SH-SY5Y (cell line): Measurements from ENCODE around the gene IFIT1.

ENCODE experiments used
- GATA2 ChIP-seq: IDR thresholded peaks from 2 replicates; pipeline ENCODE4 v1.6.1; 2011; ENCODE audit warnings: mild to moderate bottlenecking, low read depth, low read length
- GATA3 ChIP-seq: IDR thresholded peaks from 2 replicates; pipeline ENCODE4 v1.6.1; 2011; ENCODE audit warnings: low read depth, mild to moderate bottlenecking, low read length, moderate library complexity

IFIT1 gene

DNA sequence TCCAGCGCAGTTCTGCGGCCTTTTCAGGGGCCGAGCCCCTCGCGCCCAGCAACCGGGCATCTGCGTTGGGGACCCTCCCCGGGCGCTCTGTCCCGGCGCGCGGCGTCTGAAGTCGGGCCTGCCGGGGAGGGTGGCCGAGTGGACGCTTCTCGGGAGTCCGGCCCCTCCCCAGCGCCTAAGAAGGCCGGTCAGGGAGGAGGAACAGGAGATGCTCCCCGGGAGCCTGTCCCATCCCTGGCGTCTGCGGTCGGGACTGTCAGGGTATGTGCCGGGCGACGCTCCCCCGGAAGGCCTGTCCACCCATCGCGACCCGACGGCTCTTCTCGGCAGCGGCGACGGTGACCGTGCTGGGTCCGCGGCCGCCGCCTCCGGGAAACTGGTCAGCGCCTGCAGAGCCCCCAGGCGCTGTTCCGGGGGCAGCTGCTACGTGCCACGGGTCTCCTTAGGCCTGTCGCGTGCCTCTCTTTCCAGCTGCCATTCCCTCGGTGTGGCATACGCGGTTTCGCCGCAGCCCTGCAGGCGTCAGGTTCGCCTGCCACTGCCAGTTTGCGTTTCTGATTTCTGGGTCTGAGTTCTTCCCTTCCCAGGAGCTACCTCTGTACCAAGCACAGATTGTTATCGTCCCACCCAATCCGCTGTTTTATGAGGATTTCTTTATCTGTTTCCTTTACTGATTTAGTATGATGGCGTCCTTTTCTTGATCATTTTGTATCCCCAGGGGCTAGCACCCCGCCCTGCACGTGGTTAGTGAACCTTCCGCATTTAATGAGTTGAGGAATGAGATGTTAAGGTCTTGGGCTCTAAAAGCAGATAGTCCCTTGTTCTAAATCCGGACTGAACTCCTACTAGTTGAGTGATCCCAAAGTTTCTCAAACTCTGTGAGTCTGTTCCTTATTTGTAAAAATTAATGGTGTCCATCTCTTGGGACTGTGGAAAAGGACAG, 22.7 kb downstream of the IFIT1 start:
- TF ChIP-seq GATA3 (no peak), GATA2 (peak; percentile 71; the same call in 1 of the 2 replicates)

DNA sequence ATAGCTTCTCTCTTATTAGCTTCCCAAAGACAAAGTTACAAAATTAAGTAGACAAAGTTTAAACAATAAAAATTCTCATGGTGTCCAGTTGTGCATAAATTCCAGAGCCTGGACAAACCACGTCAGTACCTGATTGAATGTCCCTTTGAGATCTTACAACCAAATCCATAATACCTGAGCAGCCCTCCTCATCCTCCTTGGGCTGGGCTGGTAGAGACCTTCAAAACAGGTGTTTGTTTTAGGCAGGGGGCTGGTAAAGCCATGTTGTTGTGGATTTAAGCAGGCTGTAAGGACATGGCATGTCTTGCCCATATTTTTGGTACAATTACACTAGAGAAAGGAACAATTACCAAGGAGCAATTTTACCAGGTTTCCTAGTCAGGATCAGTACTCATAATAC, 24.0 kb downstream of the IFIT1 start:
- TF ChIP-seq GATA3, result no peak
- TF ChIP-seq GATA2, result no peak

DNA sequence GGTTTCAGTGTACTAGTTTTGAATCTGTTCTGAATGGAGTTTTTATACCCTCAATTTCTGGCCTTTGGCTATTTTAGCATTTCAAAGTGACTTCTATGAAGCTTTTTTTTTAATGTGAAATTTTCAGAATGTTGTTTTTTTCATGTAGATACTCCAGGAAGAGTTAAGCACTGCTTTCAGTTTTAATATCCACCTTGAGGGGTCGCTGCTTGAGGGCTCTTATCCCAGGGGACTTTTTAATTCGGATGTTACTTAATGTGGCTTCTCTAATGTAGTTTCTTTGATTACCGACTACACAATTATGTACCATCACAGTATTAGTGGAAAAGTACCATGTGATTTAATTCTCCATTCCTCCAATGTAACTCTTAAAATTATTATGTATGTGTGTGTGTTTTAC, 27.1 kb downstream of the IFIT1 start:
- TF ChIP-seq GATA3 (no peak), GATA2 (no peak)

DNA sequence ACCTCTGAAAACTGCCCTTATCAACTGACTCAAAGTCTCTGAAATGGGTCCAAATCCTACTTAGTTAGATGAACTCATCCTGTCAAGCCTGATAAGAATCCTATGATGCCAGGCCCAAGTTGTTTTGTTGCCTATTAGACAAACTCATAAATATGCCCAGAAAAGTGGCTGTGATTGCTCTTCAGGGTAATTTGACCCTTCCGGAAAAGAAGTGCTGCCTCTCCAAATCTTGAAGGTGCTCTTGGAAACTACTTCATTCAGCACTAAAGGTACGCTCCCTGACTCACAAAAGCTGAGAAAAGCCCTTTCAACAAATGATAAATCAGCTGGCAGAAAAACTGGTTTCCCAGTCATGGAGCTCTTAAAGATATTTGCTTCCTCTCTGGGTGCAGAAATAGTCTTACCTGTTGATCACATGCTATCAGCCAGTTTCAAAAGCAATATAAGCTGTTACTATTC, 28.6 kb downstream of the IFIT1 start:
- no peak for TF ChIP-seq GATA3
- TF ChIP-seq GATA2, result no peak

DNA sequence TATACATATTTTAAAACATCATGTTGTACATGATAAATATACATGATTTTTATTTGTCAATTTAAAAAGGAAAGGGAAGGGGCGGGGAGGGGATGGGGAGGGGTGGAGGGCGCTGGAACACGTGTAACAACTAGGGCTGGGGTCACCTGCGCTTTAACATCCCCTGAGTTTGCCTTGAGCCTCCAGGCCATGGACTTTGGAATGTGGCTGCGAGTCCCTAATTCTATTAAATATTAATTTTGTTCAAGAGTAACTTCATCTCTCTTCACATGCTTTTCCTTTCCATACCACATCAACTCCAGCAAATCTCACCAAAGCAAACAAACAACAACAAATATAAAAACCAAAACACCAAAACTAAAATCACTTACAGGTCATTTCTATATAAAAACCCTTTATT, 32.6 kb downstream of the IFIT1 start:
- no peak for TF ChIP-seq GATA3
- TF ChIP-seq GATA2, result no peak

DNA sequence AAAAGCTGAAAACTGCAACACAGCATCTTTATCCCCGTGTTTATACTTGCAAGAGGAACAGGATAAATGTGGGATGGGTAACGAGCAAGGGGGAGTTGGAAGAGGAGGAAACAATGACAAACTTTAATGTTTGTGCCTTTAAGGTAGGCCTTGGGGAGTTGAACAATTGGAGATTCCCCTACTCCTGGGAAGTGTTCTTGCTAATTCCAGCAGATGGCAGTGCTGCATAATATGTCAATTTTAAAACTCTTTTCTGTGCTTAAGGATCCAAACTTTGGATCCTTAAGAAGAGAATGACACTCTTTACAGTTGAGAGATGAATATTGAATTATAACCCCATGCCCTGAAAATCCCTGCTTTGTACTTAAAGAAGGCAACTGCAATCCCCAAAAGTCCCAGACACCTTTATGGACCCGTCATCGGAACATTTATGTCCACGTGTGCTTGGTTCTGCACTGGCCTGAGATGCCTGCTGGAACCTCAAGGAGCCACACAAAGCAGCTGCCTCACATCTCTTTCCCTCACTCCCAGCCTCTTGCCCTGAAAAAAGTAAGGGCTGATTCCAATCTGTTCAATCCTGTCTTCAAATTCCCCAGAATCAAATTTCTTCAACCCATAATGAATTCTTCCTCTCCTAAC, 33.9 kb downstream of the IFIT1 start:
- TF ChIP-seq GATA2, result no peak
- no peak for TF ChIP-seq GATA3

DNA sequence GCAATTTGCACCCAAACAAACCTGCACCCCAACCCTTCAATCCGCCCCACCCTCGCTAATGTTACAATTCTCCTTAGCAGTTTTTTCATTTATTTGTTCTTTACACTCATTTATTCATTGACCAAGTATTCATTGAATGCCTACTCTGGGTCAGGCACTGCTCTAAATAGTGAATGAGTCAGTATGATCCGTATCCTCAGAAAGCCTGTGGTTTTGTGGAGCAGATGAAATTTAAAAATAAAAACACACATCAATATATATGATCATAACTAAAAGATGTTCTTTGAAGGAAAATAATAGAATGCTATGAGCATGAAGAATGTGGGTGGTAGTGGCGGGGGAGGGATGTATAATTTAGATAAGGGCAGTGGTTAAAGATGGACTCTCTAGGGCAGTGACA, 35.2 kb downstream of the IFIT1 start:
- TF ChIP-seq GATA3, result no peak
- no peak for TF ChIP-seq GATA2

DNA sequence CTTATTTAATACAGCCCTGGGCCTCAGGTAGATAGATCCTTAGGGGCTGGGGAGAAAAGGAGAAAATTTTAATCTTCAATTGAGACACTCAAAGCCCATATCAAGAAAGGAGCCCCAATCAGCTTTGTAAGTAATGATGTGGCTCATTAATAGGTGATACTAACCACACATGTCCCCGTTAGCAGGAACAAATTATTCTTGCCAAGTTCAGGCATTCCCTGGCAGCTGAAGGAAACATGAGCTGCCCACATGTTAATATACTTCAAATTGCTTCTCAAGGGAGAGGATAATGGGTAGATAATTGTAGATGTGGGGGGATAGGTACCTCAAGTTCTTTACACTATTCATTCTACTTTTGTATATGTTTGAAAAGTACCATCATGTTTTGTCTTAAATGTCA, 36.5 kb downstream of the IFIT1 start:
- TF ChIP-seq GATA2 (no peak), GATA3 (no peak)

DNA sequence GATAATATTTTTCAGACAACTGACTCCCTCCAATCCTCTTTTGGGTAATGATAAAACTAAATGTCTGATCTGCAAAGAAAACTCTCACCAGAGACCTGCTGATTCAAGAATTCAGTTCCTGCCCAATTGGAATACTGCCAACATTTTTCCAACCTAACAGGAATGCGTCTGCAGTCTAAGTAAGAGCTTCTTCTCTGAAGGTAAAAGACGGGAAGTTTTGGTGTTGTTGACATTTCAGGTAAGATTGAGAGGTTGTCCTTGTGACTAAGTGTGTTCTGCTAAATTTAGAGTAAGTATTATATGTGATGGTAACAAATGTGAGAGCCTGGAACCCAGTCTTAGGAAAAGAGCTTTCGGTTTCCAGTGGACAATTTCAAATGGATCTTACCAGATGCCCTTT, 39.6 kb downstream of the IFIT1 start:
- TF ChIP-seq GATA3, result no peak
- no peak for TF ChIP-seq GATA2

DNA sequence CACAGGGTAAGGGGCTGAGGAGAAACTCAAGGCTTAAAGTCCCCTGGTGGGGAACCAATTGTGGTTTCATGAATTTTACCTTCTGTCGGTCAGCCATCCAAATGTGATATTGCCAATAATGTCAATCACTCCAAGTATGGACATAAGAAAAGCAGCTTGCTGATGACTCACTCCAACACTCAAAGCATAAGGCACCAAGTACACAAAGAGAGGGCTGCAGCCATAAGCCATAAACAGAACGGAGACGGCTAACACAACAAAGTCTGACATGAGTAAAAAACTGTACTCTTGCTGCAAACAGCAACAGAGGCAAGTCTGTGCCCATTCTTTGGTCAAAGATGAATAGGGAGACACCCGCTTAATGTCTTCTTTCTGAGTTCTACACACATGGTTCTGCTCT, 46.1 kb downstream of the IFIT1 start:
- TF ChIP-seq GATA2 (no peak), GATA3 (no peak)

DNA sequence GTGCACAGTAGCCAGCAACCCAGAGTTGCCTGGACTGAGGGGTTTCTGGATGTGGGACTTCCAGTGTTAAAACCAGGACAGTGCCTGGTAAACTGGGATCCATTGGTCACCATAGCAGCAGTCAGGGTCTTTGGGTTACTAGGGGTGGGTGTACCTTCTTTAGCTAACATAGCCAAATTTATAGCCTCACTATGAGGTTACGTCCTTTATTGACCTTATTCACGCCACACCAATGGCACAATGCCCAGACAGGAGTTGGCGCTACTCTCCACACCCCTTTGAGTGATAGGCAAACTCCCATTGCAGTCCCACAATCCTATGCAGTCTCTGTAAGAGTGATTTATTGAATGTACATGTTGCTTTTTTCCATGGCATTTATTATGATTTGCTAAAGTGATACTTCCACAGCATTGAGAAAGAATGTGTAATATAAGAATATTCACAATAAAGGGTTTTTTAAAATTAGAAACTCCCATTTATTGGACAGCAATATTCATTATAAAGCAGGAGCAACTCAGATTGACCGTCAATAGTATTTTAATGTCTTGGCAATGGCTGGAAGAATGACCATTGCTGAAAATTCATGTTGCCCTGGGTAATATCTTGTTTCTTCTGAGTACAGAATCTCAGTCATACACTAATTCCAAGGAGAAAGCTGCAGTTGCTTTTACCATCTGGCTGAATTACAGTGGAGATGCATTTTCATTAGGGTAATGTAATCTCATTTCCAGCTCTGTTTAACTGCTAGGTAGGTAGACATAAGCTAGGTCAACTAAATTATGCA, 48.0 kb downstream of the IFIT1 start:
- no peak for TF ChIP-seq GATA3
- no peak for TF ChIP-seq GATA2

DNA sequence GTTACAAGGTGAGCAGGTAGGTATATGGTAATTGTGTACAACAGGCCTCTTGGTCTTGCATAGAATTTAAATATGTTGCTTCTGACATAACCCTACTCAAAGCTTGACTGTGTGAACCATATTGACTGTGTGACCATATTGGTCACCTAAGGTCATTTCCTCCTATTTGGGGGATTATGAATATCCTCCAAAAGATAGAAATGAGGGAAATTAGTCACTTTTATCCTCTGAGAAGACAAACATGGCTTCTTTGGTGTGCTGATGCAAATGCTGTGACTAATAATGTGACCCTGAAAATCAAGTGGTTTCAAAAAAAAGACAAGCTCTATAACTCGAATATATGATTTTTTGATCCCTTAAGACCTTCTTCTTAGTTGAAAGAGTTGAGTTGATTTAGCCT, 49.9 kb downstream of the IFIT1 start:
- TF ChIP-seq GATA2 (no peak), GATA3 (no peak)

DNA sequence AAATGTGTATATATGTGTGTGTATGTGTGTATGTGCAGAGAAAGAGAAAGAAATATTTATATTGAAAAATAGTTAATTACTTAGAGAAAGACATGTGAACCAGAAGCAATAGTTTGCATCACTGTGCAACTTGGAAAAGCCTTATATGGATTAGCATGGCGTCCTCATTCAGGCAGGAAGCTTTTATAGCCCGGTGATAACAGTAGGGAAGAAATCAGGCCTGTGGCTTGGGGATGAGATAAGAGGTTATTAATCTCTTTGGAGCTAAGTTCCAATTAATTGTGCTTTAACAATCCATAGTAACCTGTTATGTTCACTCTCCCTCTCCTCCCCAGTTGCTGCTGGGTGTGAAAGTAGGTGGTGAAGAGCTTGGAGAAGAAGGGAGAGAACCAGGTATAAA, 58.5 kb downstream of the IFIT1 start:
- TF ChIP-seq GATA2 (no peak), GATA3 (no peak)

DNA sequence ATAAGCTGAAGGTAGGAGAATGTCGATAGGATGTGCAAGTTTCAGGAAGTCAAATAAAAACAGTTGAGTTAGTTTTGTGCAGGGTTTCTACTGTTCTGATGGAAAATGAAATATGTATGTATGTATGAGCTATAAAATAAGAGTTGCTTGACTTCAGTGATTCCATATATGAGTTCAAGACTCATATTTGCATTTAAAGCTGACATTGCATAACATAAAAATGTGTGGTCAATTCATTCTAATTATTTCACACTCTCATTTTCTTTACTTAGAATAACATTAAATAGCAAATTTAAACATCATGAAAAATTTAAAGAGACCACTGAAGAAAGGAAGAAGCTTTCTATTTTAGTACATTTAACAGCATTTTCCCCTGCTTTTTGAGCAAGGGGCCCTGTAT, 59.8 kb downstream of the IFIT1 start:
- TF ChIP-seq GATA2 (no peak), GATA3 (no peak)
